Measurements from ENCODE around the gene MCRS1.

The MCRS1 gene

DNA sequence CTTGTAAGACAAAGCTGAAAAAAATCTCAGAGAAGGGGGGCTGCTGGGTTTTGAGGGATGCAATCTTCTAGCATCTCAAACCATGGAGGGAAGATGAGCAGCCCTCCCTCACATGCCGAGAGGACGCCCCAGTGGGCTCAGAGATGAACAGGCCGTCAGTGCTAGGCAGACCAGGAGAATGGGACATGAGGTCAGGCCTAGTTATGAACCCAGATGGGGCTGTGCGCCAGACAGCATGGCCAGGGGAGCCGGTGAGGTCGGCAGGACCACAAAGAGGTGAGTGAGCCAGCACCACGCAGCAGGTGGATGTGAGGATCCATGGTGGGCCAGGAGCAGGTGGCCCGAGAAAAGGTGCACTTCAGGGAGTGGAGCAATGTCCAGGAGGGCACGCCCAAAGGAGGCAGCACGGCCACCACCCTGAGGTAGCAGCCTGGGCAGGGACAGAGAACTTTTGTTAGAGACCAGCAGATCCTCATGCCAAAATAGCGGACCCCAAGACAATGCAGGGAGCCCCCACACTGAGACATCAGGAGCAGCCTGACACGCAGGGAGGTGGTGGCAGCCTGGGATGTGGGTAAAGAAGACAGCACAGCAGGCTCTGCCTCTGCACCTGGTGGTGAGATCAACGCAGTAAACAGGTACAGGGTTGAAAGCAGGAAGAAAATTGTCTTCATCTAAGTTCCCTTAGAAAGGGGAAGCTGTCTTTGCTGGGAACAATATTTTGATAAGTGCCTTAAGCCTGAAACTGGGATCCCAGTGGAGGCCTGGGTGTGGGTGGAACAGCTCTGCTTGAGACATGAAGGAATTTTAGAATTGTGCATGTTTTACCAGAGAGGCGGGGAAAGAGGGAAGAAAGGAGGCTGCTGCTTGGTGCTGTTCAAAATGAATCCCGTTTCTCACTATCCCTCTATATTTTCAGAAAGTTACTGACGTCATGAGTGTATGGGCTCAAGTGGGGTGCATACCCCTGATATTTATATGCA is 17.8 kb upstream of the MCRS1 start:
- no peak overlapping the region for H3K27ac ChIP-seq
- TF ChIP-seq, protein P1, sequence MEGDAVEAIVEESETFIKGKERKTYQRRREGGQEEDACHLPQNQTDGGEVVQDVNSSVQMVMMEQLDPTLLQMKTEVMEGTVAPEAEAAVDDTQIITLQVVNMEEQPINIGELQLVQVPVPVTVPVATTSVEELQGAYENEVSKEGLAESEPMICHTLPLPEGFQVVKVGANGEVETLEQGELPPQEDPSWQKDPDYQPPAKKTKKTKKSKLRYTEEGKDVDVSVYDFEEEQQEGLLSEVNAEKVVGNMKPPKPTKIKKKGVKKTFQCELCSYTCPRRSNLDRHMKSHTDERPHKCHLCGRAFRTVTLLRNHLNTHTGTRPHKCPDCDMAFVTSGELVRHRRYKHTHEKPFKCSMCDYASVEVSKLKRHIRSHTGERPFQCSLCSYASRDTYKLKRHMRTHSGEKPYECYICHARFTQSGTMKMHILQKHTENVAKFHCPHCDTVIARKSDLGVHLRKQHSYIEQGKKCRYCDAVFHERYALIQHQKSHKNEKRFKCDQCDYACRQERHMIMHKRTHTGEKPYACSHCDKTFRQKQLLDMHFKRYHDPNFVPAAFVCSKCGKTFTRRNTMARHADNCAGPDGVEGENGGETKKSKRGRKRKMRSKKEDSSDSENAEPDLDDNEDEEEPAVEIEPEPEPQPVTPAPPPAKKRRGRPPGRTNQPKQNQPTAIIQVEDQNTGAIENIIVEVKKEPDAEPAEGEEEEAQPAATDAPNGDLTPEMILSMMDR (conservative IDR thresholded peaks at IDR 0.05), result no peak

DNA sequence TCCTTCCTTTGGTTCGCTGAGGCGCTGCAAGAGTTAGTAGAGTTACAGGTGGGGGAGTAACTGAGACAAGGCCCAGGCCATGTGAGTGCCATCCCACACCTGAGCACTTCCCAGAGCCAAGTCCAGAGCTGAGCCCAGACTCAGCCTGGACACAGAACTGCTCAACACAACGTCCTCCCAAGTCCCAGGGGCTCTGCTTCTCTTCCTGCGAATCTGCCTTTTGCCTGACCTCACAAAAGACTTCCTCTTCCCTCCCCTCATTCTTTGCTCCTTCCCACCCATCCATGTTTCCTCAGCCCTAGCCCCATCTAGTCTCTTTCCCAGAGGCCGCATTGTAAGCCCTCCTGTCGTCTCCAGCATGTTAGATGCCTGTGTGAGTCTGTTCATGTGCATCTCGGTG is 16.6 kb upstream of the MCRS1 start:
- no peak overlapping the region for H3K27ac ChIP-seq
- TF ChIP-seq, protein P1 (conservative IDR thresholded peaks at IDR 0.05), result no peak

DNA sequence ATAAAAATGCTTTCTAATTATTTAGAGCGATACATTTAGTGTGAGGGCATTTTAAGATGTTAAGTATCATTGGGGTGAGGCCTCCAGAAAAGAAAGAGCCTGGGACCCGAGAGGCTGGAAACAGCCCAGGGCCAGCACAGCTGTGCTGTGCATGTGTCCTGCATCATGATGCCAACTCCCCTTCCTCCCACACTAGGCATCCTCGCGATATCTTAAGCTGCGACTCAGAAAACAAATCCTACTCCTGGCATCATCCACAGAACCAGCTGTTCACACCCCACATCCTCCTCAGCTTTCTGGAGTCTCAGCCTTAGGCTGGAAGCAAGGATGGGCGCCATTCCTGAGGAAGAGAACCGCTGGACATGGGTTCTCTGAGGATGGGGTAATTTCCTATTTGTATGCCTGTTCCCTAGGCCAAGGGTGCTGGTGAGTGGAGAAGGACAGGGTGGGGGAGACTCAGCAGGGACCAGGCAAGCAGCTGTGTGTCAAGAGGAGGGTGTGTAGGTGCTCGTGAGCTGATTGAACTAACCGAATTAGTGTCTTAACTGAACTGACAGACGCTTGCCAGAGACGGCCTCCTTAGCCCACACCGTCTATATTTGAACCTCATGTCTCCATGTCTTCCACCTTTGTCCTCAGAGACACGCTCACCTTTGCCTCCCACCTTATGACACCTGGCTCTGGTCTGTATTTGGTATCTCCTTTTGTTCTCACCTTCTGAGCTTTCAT is 15.6 kb upstream of the MCRS1 start:
- no peak overlapping the region for H3K27ac ChIP-seq
- TF ChIP-seq, protein P1 (conservative IDR thresholded peaks at IDR 0.05), result no peak

DNA sequence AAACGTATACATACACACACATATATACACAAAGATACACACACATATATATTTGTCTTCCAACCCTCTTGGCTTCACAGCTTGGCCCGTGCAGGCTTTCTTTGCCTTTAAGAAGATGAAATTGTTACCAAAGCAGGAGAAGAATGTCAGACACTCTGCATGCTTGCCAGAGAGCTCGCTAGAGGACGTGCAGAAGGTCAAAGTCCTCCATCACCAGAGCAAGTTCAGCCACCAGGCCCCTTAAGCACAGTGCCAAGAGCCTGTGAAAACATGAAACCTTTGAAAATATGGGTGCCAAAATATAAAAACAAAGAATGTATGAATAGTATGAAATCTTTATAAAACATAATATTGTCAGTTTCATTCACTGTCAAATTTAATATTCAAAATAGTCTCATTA is 14.9 kb upstream of the MCRS1 start:
- H3K27ac ChIP-seq, result no peak overlapping the region
- TF ChIP-seq, protein P1 (conservative IDR thresholded peaks at IDR 0.05), result no peak

DNA sequence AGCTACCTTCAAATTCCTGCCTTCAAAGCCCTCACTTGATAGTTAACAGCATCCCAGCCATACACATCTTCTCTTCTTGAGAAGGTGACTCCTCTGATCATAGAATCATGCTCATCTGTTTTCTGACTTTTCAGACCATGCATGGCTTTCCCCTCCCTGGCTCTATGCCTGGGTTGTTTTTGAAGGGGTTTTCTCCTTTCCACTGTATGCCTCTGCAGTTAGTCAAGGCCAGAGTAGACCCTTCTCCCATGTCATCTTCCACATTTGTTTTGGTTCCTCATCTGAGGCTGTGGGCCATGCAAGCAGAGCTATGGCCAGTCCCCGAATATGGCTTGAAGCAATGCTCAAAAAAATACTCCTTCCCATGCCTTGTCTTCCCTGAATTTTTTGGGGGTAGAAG is 14.3 kb upstream of the MCRS1 start:
- TF ChIP-seq, protein P1 (conservative IDR thresholded peaks at IDR 0.05), result no peak

DNA sequence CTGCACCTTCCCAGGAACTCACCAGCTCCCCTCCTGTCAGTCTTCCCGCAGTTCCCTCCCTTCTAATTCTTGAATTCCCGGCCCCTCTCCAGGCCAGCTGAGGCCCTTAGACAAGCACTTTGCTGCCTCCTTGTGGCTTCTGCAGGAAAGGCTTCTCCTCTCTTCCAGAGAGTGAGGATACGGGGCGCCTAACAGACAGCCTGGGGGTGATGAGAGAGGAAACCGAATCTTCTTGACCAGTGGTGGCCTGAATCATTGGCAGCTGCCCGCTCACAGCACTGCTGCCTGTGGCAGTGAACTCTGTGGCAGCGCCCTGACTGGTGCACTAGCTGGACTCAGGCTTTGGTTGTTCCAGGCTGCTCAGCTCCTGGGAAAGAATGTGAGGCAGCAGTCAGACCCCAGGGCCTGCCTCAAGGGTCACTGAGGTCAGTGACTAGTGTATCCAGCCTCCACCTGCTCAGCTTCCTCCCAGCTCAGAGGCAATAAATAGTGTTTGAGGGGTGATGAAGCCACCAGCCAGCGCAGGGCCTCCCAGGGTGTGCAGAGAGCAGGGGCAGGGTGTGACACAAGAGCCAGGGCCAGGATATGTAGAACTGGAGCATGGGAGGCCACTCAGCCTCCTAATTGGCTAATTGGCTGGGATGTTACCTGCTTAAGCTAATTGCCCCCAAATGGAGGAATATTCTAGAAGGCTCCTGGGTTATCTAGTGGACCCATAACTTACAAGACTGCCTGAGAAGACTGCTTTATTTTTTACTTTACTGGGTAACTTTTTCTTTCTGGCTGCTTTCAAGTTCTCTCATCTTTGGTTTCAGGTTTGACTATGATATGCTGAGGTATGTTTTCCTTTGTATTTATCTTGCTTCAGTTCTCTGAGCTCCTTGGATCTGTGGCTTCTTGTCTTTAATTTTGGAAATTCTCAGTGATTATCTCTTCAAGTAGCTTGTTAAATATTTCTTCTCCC is 12.9 kb upstream of the MCRS1 start:
- TF ChIP-seq, protein P1 (conservative IDR thresholded peaks at IDR 0.05), result peak; percentile 90
- no peak overlapping the region for H3K27ac ChIP-seq

More for the DNA sequence above, 14.3 kb upstream of the MCRS1 start:
- H3K27ac ChIP-seq, result no peak overlapping the region

Measured in VCaP (cell line).